Progenitor cell of endocrine pancreas (in vitro differentiated cells): ENCODE measurements around the gene IL2RA. TPM values are rescaled to one million over a fixed set of nuclear protein-coding genes. Genes with fewer than 3 reads are reported as not detected.

Experiments used
- DNase-seq: peaks from one replicate; pipeline ENCODE4 v3.0.0; 2021; ENCODE audit warnings: low spot score; ENCODE audit not compliant: unreplicated experiment
- H3K27ac Mint-ChIP-seq: 2 replicates; pipeline ENCODE4 v1.8.0; 2021; ENCODE audit warnings: mild to moderate bottlenecking, moderate library complexity, mixed read lengths
- H3K27me3 Mint-ChIP-seq: 2 replicates; pipeline ENCODE4 v1.8.0; 2021; ENCODE audit warnings: mixed read lengths
- H3K36me3 Mint-ChIP-seq: 2 replicates; pipeline ENCODE4 v1.8.0; 2022; ENCODE audit warnings: mixed read lengths; ENCODE audit not compliant: insufficient read depth
- H3K4me1 Mint-ChIP-seq: 2 replicates; pipeline ENCODE4 v1.8.0; 2021; ENCODE audit warnings: low read depth, mixed read lengths
- H3K4me3 Mint-ChIP-seq: 2 replicates; pipeline ENCODE4 v1.8.0; 2021; ENCODE audit warnings: low read depth, mild to moderate bottlenecking, moderate library complexity, mixed read lengths
- H3K9me3 Mint-ChIP-seq: 2 replicates; pipeline ENCODE4 v1.8.0; 2021; ENCODE audit warnings: low read depth, mixed read lengths
- total RNA-seq: library from RNA; stranded (reverse); gene quantifications from 2 replicates; pipeline ENCODE4 v1.2.1, GENCODE V29; 2021
- TF ChIP-seq, protein P1 (sequence below): fragments of 200-600 bp; sonication (generic); IDR thresholded peaks from one replicate; pipeline ENCODE4 v1.5.0; 2021; ENCODE audit warnings: antibody characterized with exemption, mild to moderate bottlenecking; ENCODE audit not compliant: unreplicated experiment

The IL2RA gene
- total RNA-seq, 1 donor from 2014 or later, result not detected

DNA sequence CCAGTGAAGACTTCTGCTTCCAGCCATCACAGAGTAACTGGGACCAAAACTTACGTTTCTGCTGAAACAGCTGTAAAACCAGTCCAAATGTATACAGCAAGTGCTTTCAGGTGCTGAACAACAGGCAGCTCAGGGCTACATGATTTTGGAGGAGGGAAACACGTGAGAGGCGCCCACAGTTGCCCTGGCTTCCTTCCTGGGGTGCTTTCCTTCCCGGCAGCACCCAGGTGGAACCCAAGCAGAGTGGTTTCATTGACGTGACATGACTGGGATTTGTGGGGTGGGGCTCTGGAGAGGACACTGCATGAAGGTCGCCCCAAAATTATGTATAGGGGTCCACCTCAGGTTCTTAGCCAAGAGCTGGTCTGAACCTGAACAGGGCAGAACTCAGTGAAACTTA is 34.2 kb downstream of the IL2RA start:
- TF ChIP-seq, protein P1, sequence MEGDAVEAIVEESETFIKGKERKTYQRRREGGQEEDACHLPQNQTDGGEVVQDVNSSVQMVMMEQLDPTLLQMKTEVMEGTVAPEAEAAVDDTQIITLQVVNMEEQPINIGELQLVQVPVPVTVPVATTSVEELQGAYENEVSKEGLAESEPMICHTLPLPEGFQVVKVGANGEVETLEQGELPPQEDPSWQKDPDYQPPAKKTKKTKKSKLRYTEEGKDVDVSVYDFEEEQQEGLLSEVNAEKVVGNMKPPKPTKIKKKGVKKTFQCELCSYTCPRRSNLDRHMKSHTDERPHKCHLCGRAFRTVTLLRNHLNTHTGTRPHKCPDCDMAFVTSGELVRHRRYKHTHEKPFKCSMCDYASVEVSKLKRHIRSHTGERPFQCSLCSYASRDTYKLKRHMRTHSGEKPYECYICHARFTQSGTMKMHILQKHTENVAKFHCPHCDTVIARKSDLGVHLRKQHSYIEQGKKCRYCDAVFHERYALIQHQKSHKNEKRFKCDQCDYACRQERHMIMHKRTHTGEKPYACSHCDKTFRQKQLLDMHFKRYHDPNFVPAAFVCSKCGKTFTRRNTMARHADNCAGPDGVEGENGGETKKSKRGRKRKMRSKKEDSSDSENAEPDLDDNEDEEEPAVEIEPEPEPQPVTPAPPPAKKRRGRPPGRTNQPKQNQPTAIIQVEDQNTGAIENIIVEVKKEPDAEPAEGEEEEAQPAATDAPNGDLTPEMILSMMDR, result no peak
- Mint-ChIP-seq H3K9me3 (peaks cover 13% of the 10 kb centered on the region), H3K27ac (no peak overlapping the region), H3K4me3 (no peak overlapping the region), H3K4me1 (no peaks in the 10 kb centered on the region), H3K36me3 (no peaks in the 10 kb centered on the region), H3K27me3 (peaks cover 3% of the 10 kb centered on the region)
- no peak for DNase-seq

DNA sequence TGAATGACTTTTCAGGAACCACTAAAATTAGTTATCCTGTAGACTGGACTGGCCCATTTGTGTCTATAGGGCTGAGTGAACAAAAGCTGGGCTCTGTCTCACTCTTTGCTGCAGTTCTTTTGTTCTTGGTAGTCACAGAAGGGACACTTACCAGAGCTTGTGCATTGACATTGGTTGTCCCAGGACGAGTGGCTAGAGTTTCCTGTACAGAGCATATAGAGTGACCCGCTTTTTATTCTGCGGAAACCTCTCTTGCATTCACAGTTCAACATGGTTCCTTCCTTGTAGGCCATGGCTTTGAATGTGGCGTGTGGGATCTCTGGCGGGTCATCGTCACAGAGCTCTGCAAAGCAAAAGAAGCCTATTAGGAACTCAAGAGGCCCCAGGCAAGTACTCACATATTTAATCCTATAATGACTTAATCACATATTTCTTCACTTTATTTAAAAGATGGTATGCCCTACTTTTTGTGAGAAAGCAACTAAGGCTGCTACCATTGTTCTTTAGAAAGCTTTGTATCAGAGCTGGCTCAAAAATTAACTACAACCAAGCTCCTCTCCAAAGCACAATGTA is 36.4 kb downstream of the IL2RA start:
- DNase-seq, result no peak
- H3K4me1 Mint-ChIP-seq, result no peaks in the 10 kb centered on the region
- TF ChIP-seq, protein P1, result no peak

DNA sequence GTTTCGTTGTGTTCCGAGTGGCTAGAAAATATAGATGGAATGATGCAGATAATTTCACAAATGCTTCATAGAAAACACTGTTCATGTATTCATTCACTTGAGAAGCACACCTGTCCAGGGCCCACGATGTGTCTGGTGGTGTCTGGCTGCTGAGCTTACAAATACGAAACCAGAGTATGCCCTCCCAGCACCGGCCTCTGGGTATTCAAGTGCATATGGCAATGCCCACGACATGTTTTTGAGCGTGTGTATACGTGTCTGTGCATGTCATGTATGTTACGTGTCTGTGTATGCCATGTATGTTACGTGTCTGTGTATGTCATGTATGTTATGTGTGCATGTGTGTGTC is 37.9 kb downstream of the IL2RA start:
- no peaks in the 10 kb centered on the region for H3K36me3 Mint-ChIP-seq
- no peaks in the 10 kb centered on the region for H3K4me1 Mint-ChIP-seq
- DNase-seq, result no peak
- no peak overlapping the region for H3K27ac Mint-ChIP-seq
- peaks cover under 1% of the 10 kb centered on the region for H3K9me3 Mint-ChIP-seq
- H3K27me3 Mint-ChIP-seq, result peaks cover 3% of the 10 kb centered on the region
- TF ChIP-seq, protein P1, result no peak
- no peak overlapping the region for H3K4me3 Mint-ChIP-seq

More for the DNA sequence above, 36.4 kb downstream of the IL2RA start:
- Mint-ChIP-seq H3K27ac (no peak overlapping the region), H3K4me3 (no peak overlapping the region), H3K9me3 (peaks cover 8% of the 10 kb centered on the region), H3K36me3 (no peaks in the 10 kb centered on the region), H3K27me3 (peaks cover 3% of the 10 kb centered on the region)

DNA sequence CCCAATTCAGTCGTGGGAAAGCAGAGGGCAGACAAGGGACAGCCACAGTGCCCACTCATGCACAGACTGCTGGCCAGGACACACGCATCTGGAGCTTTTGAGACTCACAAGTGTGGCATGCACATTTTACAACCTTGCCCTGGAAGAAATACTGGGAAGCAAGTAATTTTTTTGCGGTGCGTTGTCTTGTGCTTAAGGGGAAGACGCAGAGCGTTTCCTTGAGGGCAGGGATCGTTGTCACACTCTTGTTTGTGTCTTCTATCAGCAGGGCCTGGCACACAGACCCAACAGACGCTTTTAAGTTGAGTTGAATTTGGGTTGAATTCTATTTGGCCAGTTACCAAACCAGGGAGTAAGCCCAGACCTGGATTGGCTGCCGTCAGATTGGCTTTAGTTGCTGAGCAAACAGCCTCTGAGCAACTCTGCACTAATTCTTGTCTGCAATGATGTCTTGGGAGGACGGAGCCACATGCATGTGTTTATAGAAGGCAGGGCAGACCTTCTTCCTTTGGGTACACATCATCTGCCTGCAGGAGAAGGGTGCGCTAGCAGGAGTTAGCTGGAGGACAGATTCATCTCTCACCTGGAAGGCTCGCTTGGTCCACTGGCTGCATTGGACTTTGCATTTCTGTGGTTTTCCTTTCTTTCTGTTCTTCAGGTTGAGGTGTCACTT is 38.4 kb downstream of the IL2RA start:
- DNase-seq, result no peak
- Mint-ChIP-seq H3K9me3 (peaks cover 5% of the 10 kb centered on the region), H3K4me3 (no peak overlapping the region), H3K36me3 (no peaks in the 10 kb centered on the region), H3K27me3 (peaks cover 6% of the 10 kb centered on the region), H3K4me1 (no peaks in the 10 kb centered on the region), H3K27ac (no peak overlapping the region)
- TF ChIP-seq, protein P1, result no peak

DNA sequence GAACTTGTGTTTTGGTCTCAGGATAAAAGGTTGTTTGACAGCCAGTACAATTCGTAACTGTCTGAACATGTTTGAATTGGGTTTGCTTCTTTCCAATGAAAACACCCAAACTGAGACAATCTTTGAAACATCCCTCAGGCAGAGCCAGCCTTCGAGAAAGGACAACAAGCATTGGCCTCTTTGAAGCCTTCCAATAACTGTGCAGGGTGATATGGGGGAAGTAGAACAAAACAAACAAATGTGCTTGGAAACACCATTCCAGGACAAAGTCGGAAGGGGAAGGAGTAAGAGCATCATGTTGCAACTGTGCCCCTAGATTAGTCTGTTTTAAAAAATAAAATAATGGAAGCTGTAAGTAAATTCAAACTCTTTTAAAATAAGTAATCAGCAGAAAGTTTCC is 39.5 kb downstream of the IL2RA start:
- Mint-ChIP-seq H3K27me3 (peaks cover 2% of the 10 kb centered on the region), H3K9me3 (peaks cover 7% of the 10 kb centered on the region), H3K4me1 (no peaks in the 10 kb centered on the region), H3K36me3 (no peaks in the 10 kb centered on the region), H3K4me3 (no peak overlapping the region), H3K27ac (no peak overlapping the region)
- no peak for DNase-seq
- TF ChIP-seq, protein P1, result no peak
